ENCODE data around the gene NCOR2. TPM values are rescaled to one million over a fixed set of nuclear protein-coding genes. Genes with fewer than 3 reads are reported as not detected.

NCOR2 gene
- total and polyA plus RNA-seq, 7 donors: 44.1 to 164 (median 134) TPM

GRCh38 chr12:124566161-124566996 lies 1.0 kb downstream of the NCOR2 start:
- WGBS, 3 donors: 0 to 1% (median 1%) methylated on average over 38 to 56 of the region's 56 CpGs
- DNase-seq (peak; percentile 86 to 90), ATAC-seq (peak; percentile 71 to 80 (median 74))
- Histone ChIP-seq H3K27me3 (ENCODE audit: insufficient read depth in 3 of 3, low read length in 2 of 3) (no peaks in the 10 kb centered on the region), H3K4me3 (peak overlapping the region; percentile 99), H3K4me1 (peaks cover 39% of the 10 kb centered on the region), H3K27ac (peak overlapping the region; percentile 96), H3K9me3 (no peaks in the 10 kb centered on the region), H3K36me3 (ENCODE audit: insufficient read depth in 1 of 2, low read depth in 1 of 2) (no peaks in the 10 kb centered on the region)
- intact Hi-C loops (cut with DNase I): loop anchor here (2.0 to 5.0 kb wide), 6 partner anchors 49 to 201 kb away; no protein-coding TSS in a partner anchor
- TF ChIP-seq CTCF (IDR thresholded peaks at IDR 0.05): no peak

GRCh38 chr12:124565656-124566160 lies 1.7 kb downstream of the NCOR2 start:
- ATAC-seq: no peak
- H3K27me3 ChIP-seq (ENCODE audit: insufficient read depth in 3 of 3, low read length in 2 of 3): no peaks in the 10 kb centered on the region
- intact Hi-C loops (cut with DNase I): loop anchor here (2.0 to 5.0 kb wide), 6 partner anchors 48 to 202 kb away; no protein-coding TSS in a partner anchor

DNA sequence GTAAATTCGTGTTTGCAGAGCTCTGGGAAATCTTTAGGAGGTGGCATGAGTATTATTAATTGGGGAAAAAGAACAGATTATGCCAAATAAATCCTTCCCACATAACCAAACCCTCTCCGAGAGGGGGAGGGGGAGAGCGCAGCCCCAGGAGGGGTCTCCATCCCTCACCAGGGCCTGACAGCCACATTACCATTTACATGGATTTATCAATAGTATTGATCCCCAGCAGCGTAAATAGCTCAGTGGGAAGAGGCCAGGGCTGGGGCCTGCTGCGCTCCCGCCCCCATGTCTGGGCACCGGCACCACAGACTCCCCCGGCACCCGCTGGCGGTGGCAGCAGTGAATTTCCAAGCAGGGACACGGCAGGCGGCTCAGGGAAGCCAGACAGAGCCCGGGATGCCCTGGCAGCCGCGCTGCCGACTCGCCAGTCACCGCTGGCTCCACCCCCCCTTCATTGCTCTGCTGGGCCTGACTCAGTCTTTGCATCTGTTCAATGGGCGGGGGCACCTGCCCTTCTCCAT lies 2.4 kb downstream of the NCOR2 start:
- no peak overlapping the region for H3K27ac ChIP-seq

More at GRCh38 chr12:124565656-124566160, 1.7 kb downstream of the NCOR2 start:
- Histone ChIP-seq H3K36me3 (ENCODE audit: insufficient read depth in 1 of 2, low read depth in 1 of 2) (no peaks in the 10 kb centered on the region), H3K4me1 (peaks cover 45% of the 10 kb centered on the region), H3K27ac (no peak overlapping the region), H3K4me3 (peak overlapping the region; percentile 99), H3K9me3 (no peaks in the 10 kb centered on the region)
- no peak for TF ChIP-seq CTCF (IDR thresholded peaks at IDR 0.05)
- DNase-seq: no peak
- 21 to 30% (median 24%) methylated on average over 14 of the region's 14 CpGs for WGBS, 3 donors

DNA sequence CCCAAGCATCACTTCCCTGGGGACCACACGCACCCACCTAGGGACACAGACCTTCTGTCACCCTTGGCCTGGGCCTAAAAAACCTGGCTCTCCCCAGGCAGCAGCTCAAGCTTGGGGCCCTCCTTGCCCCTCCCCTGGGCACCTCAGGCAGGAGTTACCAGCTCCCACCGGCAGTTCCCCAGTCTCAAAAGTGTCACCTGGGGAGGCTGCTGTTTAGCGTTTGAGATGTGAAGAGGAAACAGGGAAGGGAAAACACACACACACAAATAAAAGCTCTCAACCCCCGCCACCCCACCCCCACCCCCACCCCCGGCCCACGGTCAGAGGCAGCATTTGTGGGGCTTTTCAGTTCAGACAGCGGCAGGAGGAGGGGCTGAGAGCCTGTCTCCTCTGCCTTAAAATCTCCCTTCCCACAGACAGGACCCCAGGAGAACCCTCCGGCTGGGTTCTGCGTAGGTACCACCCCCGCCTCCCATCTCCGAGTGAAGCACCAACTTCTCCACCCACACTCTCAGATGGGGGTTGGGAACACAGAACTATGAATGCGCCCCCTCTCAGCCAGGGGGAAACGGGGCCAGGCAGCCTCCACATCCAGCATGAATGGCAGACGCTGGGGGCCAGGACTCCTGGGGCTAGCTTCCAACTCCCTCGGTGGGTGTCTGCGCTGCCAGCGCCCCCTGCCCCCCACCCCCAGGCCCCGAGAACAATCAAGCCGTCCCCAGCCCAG lies 3.0 kb downstream of the NCOR2 start:
- 44 to 55% (median 47%) methylated on average over 18 to 19 of the region's 19 CpGs for WGBS, 3 donors
- no peaks in the 10 kb centered on the region for H3K36me3 ChIP-seq (ENCODE audit: insufficient read depth in 1 of 2, low read depth in 1 of 2)
- ATAC-seq: no peak
- H3K4me1 ChIP-seq: peaks cover 50% of the 10 kb centered on the region
- H3K9me3 ChIP-seq: no peaks in the 10 kb centered on the region
- TF ChIP-seq CTCF (IDR thresholded peaks at IDR 0.05): no peak
- intact Hi-C loops (cut with DNase I): no loop called here
- H3K4me3 ChIP-seq: no peak overlapping the region
- H3K27ac ChIP-seq: no peak overlapping the region
- H3K27me3 ChIP-seq (ENCODE audit: insufficient read depth in 3 of 3, low read length in 2 of 3): no peaks in the 10 kb centered on the region
- no peak for DNase-seq

More for the DNA sequence above, 2.4 kb downstream of the NCOR2 start:
- WGBS, 3 donors: 44 to 66% (median 54%) methylated on average over 19 of the region's 19 CpGs
- Histone ChIP-seq H3K4me3 (peak overlapping the region; percentile 99), H3K4me1 (peaks cover 50% of the 10 kb centered on the region), H3K36me3 (ENCODE audit: insufficient read depth in 1 of 2, low read depth in 1 of 2) (no peaks in the 10 kb centered on the region), H3K9me3 (no peaks in the 10 kb centered on the region), H3K27me3 (ENCODE audit: insufficient read depth in 3 of 3, low read length in 2 of 3) (no peaks in the 10 kb centered on the region)
- ATAC-seq: no peak
- intact Hi-C loops (cut with DNase I): loop anchor here (5.0 kb wide), 5 partner anchors 48 to 202 kb away; no protein-coding TSS in a partner anchor
- DNase-seq: peak; percentile 36 to 56
- no peak for TF ChIP-seq CTCF (IDR thresholded peaks at IDR 0.05)
